ENCODE measurements around the gene SCRN1.
A peak's percentile ranks its signal among the peaks of the same experiment; 100 is the strongest.

Gene SCRN1

DNA sequence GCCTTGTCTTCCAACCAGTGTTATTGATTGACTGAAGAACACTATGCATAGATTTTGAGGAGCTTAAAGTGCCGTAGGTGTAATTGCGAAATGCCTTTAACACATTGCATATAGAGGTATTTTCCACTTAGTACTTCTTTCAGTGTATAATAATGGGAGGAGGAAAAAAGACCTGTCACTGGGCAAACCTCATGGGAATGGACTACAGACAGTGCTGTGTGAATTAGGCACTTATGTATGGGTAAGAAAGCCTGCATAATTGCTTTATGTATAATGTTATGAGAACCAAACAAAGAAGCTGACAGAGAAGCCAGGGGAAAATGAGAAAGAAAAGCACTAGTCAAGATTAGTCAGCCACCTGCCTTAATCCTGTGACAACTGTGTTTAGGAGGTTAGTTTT lies 12.4 kb upstream of the SCRN1 start:
- DNase-seq, result no peak

DNA sequence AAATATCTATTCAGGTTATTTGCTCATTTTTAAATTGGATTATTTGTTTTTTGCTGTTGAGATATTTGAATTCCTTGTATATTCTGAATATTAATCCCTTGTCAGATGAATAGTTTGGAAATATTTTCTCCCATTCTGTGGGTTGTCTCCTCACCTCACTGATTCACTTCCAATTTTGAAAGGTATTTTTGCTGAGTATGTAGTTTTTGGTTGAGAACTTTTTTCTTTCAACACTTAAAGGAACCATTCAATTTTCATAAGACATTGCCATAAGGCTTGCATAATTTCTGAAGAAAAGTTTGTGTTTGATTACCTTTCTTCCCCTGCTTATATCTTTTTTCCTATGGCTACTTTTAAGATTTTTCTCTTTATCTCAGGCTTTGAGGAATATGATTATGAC lies 8.9 kb upstream of the SCRN1 start:
- DNase-seq, result no peak

- DNase-seq, result no peak
Measured at GRCh38 chr7:29996321-29996720, 6.7 kb upstream of the SCRN1 start.

GRCh38 chr7:29995652-29996051 lies 6.1 kb upstream of the SCRN1 start:
- no peak for DNase-seq

DNA sequence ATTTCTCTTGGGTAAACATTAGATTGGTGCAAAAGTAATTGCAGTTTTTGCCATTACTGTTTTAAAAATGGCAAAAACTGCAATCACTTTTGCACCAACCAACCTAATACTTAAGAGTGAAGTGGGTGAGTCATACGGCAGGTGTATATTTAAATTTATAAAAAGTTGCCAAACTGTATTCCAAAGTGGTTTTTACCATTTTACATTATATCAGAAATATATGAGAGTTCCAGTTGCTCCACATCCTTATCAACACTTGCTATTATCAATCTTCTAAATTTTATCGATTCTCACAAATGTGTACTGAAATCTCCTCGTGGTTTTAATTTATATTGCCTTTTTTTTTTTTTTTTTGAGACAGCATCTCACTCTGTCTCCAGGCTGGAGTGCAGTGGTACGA lies 3.5 kb upstream of the SCRN1 start:
- no peak for DNase-seq

GRCh38 chr7:29991937-29992336 lies 2.3 kb upstream of the SCRN1 start:
- DNase-seq, result no peak

- no peak for DNase-seq
Measured at GRCh38 chr7:29990931-29991330, 1.3 kb upstream of the SCRN1 start.

GRCh38 chr7:29988424-29989256 lies 961 bp downstream of the SCRN1 start:
- peak; percentile 35 for DNase-seq

- no peak for DNase-seq
Measured at GRCh38 chr7:29987811-29988317, 1.7 kb downstream of the SCRN1 start.

GRCh38 chr7:29987083-29987482 lies 2.5 kb downstream of the SCRN1 start:
- no peak for DNase-seq

DNA sequence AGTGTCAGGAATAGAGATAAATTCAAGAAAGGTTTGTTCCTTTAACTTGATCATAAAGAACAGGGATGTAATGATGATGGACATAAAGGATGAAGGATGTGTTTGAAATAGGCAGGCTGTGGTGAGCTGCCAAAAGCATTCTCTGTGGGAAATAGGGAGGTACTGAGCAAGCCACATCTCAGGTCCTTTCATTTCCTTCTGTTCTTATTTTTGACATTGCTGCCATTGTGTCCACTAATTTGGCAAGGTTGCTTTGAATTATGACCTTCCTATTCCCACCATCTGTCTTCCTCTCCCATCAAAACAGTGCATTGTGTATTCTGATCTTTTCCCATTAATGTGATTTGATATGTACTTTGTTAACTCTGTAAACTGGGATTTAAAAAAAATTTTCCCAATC lies 9.4 kb downstream of the SCRN1 start:
- DNase-seq, result no peak

GRCh38 chr7:29977886-29978651 lies 11.5 kb downstream of the SCRN1 start:
- DNase-seq, result no peak

- no peak for DNase-seq
Measured at GRCh38 chr7:29976673-29977415, 12.8 kb downstream of the SCRN1 start.

- no peak for DNase-seq
Measured at GRCh38 chr7:29976266-29976665, 13.3 kb downstream of the SCRN1 start.

- no peak for DNase-seq
Measured at GRCh38 chr7:29975561-29975960, 14.0 kb downstream of the SCRN1 start.

GRCh38 chr7:29974286-29974685 lies 15.3 kb downstream of the SCRN1 start:
- DNase-seq, result no peak

GRCh38 chr7:29972315-29972669 lies 17.3 kb downstream of the SCRN1 start:
- DNase-seq, result no peak

DNA sequence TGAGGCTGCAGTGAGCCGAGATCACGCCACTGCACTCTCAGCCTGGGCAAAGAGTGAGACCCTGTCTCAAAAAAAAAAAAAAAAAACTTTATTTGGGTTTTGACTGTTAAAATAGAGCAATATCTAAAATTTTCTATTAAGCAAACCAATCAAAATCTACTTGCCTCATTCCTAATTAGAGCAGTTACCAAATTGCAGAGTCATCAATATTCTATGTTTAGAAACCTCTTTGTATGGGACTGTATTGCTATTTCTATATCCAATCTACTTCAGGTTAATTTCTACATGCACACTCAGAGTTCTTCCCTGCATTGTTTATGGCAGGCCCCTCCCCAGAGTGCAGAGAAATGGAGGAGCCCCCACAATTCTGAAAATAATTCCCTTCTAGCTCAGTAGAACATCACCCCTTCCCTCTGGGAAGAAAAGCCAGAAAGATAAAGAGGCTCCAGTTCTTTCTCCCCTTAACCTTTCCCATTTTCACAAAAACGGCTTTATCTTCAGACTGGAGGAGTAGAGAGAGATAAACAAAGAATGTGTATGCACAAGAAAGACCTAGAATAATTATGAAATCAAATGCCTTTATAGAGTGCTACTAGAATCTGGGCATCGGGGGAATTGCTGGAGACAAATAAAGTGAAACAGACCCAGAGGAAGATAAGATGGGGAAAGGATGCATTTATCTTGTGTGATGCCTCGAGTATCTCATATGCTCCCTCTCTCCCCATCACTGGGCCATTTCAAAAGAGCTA lies 17.9 kb downstream of the SCRN1 start:
- DNase-seq, result no peak

DNA sequence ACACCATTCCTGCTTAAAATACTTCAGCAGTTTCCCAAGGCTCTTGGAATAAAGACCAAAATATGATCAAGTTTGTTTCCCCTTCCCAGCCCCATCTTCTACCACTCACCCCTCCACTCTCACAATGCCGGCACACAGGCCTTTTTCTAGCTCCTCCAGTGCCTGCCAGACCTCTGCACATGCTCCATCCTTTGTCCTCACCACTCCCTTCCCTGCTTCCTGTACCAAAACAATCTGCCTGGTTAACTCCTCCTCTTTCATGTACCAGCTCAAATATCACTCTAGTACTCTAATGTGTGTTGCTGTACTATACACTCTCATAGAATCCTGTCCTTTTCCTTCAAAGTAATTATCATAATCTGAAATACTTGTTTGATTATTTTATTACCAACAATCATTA lies 19.4 kb downstream of the SCRN1 start:
- DNase-seq, result no peak

DNA sequence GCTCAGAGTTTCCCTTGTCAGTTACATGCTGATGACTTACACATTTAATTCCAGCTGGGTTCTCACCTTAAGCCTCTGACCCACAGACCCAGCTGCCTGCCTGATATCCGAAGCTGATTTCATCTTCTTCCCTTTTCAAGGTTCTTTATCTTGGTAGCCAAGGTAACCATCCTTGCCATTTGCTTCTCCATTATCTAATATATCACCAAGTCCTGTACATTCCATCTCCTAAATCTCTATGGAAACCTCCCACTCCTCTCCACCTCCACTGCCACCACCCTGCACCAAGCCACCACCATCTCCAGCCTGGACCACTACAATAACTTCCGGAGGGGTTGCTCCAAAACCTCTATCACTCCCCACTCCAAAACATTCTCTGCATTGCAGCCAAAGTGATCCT lies 19.9 kb downstream of the SCRN1 start:
- DNase-seq, result no peak

DNA sequence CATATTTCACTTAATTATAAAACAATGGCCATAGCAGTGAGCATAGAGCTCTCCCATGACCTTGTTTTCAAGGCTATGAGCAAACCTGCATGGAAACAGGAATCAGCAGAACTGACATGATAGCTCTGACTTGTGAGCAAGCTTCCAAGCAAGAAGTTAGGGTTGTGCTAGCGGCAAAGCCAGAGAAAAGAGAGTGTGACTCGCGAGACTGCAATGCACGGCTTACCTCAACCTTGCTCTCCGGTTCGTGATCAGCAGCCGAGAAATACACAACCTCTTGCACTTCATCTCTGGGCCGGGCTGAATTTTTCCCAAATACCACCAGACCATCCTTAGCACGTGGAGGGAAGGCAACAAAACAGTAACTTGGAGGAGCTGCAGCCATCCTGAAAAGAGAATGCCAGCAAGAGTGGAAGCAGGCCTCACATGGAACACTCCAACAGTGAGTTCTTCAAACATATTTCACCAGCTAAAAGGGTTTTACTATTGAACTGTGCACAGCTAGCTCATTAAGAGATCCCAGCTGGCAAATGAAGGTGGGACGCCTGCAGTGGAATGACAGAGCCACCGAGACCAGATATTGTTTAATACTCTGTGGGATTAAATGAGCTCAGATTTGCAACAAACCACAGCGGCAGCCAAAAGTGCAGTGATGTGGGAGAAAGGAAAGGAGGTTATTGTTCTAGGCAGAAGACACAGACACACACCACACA lies 20.8 kb downstream of the SCRN1 start:
- DNase-seq, result no peak

GRCh38 chr7:29965030-29965429 lies 24.6 kb downstream of the SCRN1 start:
- no peak for DNase-seq

Measured in stimulated activated CD4-positive, alpha-beta T cell treated with anti-CD3 and anti-CD28 coated beads, Interleukin-15, amount 100 ng/mL, for 24 hours (primary cell).